ENCODE data around the gene AKT3. TPM values are rescaled to one million over a fixed set of nuclear protein-coding genes. Genes with fewer than 3 reads are reported as not detected.
A peak's percentile ranks its signal among the peaks of the same experiment; 100 is the strongest.

AKT3 gene
- total RNA-seq, 1 donor from 2014 or later: 110 TPM

- Mint-ChIP-seq H3K27me3 (ENCODE audit: low read depth) (no peaks in the 10 kb centered on the region), H3K4me1 (no peaks in the 10 kb centered on the region), H3K4me3 (no peak overlapping the region)
These were observed 402.7 kb downstream of the AKT3 start for GRCh38 chr1:243447347-243447746.

GRCh38 chr1:243443557-243443956 is 406.5 kb downstream of the AKT3 start:
- no peak for DNase-seq (ENCODE audit: low spot score in 2 of 2, unreplicated experiment in 2 of 2)
- peaks cover 13% of the 10 kb centered on the region for H3K4me1 Mint-ChIP-seq
- H3K36me3 Mint-ChIP-seq: peaks cover 5% of the 10 kb centered on the region
- no peaks in the 10 kb centered on the region for H3K9me3 Mint-ChIP-seq
- TF ChIP-seq CTCF (IDR thresholded peaks at IDR 0.05; ENCODE audit: unreplicated experiment): no peak
- H3K4me3 Mint-ChIP-seq: no peak overlapping the region
- H3K27ac Mint-ChIP-seq: no peak overlapping the region
- H3K27me3 Mint-ChIP-seq (ENCODE audit: low read depth): no peaks in the 10 kb centered on the region

More at GRCh38 chr1:243447347-243447746, 402.7 kb downstream of the AKT3 start:
- Mint-ChIP-seq H3K27ac (no peak overlapping the region), H3K36me3 (peaks cover 15% of the 10 kb centered on the region), H3K9me3 (peaks cover 3% of the 10 kb centered on the region)
- no peak for TF ChIP-seq CTCF (IDR thresholded peaks at IDR 0.05; ENCODE audit: unreplicated experiment)
- no peak for DNase-seq (ENCODE audit: low spot score in 2 of 2, unreplicated experiment in 2 of 2)

GRCh38 chr1:243441601-243442000 is 408.4 kb downstream of the AKT3 start:
- Mint-ChIP-seq H3K27me3 (ENCODE audit: low read depth) (no peaks in the 10 kb centered on the region), H3K9me3 (no peaks in the 10 kb centered on the region), H3K27ac (no peak overlapping the region), H3K36me3 (peaks cover 5% of the 10 kb centered on the region), H3K4me1 (peaks cover 19% of the 10 kb centered on the region), H3K4me3 (no peak overlapping the region)
- no peak for TF ChIP-seq CTCF (IDR thresholded peaks at IDR 0.05; ENCODE audit: unreplicated experiment)
- DNase-seq (ENCODE audit: low spot score in 2 of 2, unreplicated experiment in 2 of 2): no peak

GRCh38 chr1:243440406-243440805 is 409.6 kb downstream of the AKT3 start:
- Mint-ChIP-seq H3K4me1 (peaks cover 19% of the 10 kb centered on the region), H3K27me3 (ENCODE audit: low read depth) (no peaks in the 10 kb centered on the region), H3K9me3 (no peaks in the 10 kb centered on the region), H3K27ac (no peak overlapping the region), H3K4me3 (no peak overlapping the region), H3K36me3 (peaks cover 2% of the 10 kb centered on the region)
- no peak for DNase-seq (ENCODE audit: low spot score in 2 of 2, unreplicated experiment in 2 of 2)
- no peak for TF ChIP-seq CTCF (IDR thresholded peaks at IDR 0.05; ENCODE audit: unreplicated experiment)

- Mint-ChIP-seq H3K36me3 (peaks cover 2% of the 10 kb centered on the region), H3K4me1 (peaks cover 22% of the 10 kb centered on the region), H3K9me3 (no peaks in the 10 kb centered on the region), H3K4me3 (no peak overlapping the region), H3K27ac (peak overlapping the region; percentile 21), H3K27me3 (ENCODE audit: low read depth) (no peaks in the 10 kb centered on the region)
- no peak for TF ChIP-seq CTCF (IDR thresholded peaks at IDR 0.05; ENCODE audit: unreplicated experiment)
- no peak for DNase-seq (ENCODE audit: low spot score in 2 of 2, unreplicated experiment in 2 of 2)
These were observed 411.2 kb downstream of the AKT3 start for GRCh38 chr1:243438815-243439214.

Other genes starting within 250 kb of the AKT3 start
- gene ZBTB18, start 201.0 kb upstream of the AKT3 start, total RNA-seq: 41.6 to 43.8 TPM (median 42.5 TPM) in 3 replicates